GM18867 (cell line): ENCODE results near the gene DIAPH1.
A peak's percentile ranks its signal among the peaks of the same experiment; 100 is the strongest.

Experiments used
- ATAC-seq: cut with Tn5 transposase; IDR thresholded peaks from one replicate; pipeline ENCODE4 v1.9.1; 2021; ENCODE audit warnings: mild to moderate bottlenecking, moderate library complexity; ENCODE audit not compliant: unreplicated experiment

DIAPH1 gene

GRCh38 chr5:141522301-141522700 is 96.5 kb downstream of the DIAPH1 start:
- no peak for ATAC-seq

GRCh38 chr5:141521244-141521781 is 97.5 kb downstream of the DIAPH1 start:
- ATAC-seq = no peak

GRCh38 chr5:141519605-141520565 is 98.9 kb downstream of the DIAPH1 start:
- ATAC-seq = no peak

GRCh38 chr5:141518618-141519015 is 100.2 kb downstream of the DIAPH1 start:
- no peak for ATAC-seq

- ATAC-seq = no peak
Measured at GRCh38 chr5:141517880-141518617, 100.8 kb downstream of the DIAPH1 start.

- ATAC-seq = no peak
Measured at GRCh38 chr5:141517312-141517711, 101.5 kb downstream of the DIAPH1 start.

- no peak for ATAC-seq
Measured at GRCh38 chr5:141516672-141517025, 102.2 kb downstream of the DIAPH1 start.

- ATAC-seq = no peak
Measured at GRCh38 chr5:141515946-141516671, 102.7 kb downstream of the DIAPH1 start.

- ATAC-seq = no peak
Measured at GRCh38 chr5:141515141-141515540, 103.7 kb downstream of the DIAPH1 start.

GRCh38 chr5:141514330-141515133 is 104.3 kb downstream of the DIAPH1 start:
- peak; percentile 13 for ATAC-seq

- peak; percentile 46 for ATAC-seq
Measured at GRCh38 chr5:141513627-141514329, 105.0 kb downstream of the DIAPH1 start.

GRCh38 chr5:141512911-141513626 is 105.7 kb downstream of the DIAPH1 start:
- no peak for ATAC-seq

- ATAC-seq = peak; percentile 22
Measured at GRCh38 chr5:141512390-141512910, 106.3 kb downstream of the DIAPH1 start.

- ATAC-seq = no peak
Measured at GRCh38 chr5:141511771-141512325, 107.0 kb downstream of the DIAPH1 start.

- ATAC-seq = peak; percentile 24
Measured at GRCh38 chr5:141510850-141511601, 107.8 kb downstream of the DIAPH1 start.

GRCh38 chr5:141510160-141510559 is 108.6 kb downstream of the DIAPH1 start:
- no peak for ATAC-seq

GRCh38 chr5:141508798-141509611 is 109.8 kb downstream of the DIAPH1 start:
- no peak for ATAC-seq
